AG09319 (cell line): ENCODE data around the gene HMGCR.

ENCODE experiments used
- DNase-seq: peaks from one replicate; pipeline ENCODE4 v3.0.0-alpha.2; 2010; ENCODE audit warnings: low read depth; ENCODE audit errors: extremely low read depth
- CTCF ChIP-seq: IDR thresholded peaks from 2 replicates; pipeline ENCODE4 v1.5.1; 2011; ENCODE audit warnings: low read depth, mild to moderate bottlenecking, inconsistent platforms, low read length, moderate library complexity

The HMGCR gene

GRCh38 chr5:75335486-75335885 lies 1.5 kb upstream of the HMGCR start:
- no peak for TF ChIP-seq CTCF
- no peak for DNase-seq

DNA sequence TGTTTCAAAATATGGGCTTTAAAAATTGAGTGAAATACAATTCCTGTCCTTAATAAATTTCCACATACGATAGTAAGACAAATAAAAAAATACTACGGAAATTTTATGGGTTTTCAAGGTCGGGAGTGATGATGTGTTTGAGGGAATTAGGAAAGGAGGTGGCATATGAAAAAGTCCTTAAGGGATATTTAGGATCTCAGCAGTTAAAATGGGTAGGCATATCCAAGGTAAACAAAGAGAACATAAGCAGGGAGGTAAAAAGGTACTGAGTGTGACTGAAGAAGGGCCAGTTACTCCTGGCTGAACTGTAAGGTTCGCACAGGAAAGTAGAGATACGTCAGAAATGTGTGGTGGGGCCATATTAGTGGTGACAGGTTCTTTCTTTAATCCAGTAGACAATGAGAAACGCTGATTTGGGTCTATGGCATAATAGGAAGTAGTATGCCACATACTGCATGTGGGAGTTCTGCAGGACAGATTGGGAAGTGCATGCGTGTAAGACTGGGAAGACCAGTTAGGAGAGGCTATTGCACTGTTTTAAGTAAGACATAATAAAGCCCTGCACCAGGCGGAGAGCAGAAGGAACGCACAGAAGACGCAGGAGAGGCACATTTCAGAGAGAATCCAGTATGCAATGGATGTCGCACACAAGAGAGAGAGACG lies 937 bp upstream of the HMGCR start:
- DNase-seq, result peak; percentile 59
- peak; percentile 33 for TF ChIP-seq CTCF

- TF ChIP-seq CTCF, result no peak
- DNase-seq, result no peak
These were observed 474 bp downstream of the HMGCR start for GRCh38 chr5:75337366-75338021.

DNA sequence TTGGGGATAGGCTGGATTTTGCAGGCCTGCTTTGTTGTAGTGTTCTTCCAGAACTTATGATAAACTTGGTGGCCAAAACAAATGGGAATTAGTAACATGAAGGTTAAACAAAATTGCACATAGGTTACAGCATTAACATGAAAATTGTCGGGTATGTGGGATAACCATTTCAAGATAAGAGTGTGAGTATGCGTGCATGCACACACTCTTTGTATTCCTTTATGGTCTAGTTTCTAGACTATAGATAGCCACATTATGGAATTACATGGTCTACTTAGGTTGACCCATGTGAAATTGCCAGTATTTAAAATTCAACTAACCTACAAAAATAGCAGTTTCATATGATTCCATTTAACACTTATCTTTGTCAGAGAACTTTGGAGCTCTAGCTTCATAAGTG lies 1.4 kb downstream of the HMGCR start:
- no peak for DNase-seq
- no peak for TF ChIP-seq CTCF

- no peak for TF ChIP-seq CTCF
- DNase-seq, result no peak
These were observed 3.9 kb downstream of the HMGCR start for GRCh38 chr5:75340714-75341478.

- no peak for DNase-seq
- TF ChIP-seq CTCF, result no peak
These were observed 4.9 kb downstream of the HMGCR start for GRCh38 chr5:75341934-75342333.

- no peak for TF ChIP-seq CTCF
- no peak for DNase-seq
These were observed 5.8 kb downstream of the HMGCR start for GRCh38 chr5:75342836-75343235.
